Measurements from ENCODE around the gene TSPAN11.

Gene TSPAN11

DNA sequence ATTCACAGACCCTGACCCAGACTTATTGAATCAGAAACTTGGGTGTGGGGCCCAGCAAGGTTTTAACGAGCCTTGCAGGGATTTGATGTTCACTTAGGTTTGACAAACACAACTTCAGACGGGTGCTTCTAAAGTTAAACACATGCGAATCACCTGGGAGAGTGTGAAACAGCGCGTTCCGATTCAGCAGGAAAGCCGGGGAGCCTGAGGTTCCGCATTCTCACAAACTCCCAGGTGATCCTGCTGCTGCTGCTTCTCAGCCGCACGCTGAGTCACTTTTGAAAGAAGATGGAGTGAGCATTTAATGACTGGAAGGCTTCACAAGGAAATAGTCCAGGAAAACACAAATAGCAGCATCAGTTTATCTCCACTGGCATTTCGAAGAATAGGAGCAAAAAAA lies 102.9 kb downstream of the TSPAN11 start:
- TF ChIP-seq, protein P1, sequence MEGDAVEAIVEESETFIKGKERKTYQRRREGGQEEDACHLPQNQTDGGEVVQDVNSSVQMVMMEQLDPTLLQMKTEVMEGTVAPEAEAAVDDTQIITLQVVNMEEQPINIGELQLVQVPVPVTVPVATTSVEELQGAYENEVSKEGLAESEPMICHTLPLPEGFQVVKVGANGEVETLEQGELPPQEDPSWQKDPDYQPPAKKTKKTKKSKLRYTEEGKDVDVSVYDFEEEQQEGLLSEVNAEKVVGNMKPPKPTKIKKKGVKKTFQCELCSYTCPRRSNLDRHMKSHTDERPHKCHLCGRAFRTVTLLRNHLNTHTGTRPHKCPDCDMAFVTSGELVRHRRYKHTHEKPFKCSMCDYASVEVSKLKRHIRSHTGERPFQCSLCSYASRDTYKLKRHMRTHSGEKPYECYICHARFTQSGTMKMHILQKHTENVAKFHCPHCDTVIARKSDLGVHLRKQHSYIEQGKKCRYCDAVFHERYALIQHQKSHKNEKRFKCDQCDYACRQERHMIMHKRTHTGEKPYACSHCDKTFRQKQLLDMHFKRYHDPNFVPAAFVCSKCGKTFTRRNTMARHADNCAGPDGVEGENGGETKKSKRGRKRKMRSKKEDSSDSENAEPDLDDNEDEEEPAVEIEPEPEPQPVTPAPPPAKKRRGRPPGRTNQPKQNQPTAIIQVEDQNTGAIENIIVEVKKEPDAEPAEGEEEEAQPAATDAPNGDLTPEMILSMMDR (IDR thresholded peaks at IDR 0.05), result no peak
- TF ChIP-seq ZFX (IDR thresholded peaks at IDR 0.05; ENCODE audit: borderline replicate concordance), result no peak
- no peak overlapping the region for H3K27ac ChIP-seq

DNA sequence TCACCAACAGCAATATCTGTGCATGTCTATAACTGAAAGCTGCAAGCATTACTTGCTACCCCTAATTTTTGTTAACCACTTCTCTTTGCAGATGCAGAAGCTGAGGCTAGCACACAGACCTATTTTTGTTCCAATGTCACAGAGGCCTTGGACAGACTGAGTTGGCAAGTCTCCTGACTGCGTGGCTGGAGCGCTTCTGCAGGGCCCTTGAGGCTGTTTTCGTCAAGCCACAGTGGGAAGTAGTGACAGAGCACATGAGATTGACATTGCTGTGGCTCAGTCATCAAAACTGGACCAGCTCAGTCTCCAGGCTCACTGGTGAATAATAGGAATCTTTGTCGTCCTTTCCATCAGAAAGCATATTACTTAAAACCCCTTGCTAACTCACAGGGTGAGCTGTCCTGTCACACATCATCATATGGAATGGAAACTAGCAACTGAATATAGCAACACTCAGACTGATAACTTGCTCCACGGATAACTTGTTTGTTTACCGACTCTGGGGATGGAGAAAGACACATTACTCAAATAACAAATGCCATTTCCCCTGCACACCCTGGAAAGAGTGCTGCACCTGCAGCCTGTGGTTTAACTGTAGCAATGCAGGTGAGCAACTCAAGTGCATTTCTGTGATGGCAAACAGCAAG lies 103.5 kb downstream of the TSPAN11 start:
- H3K27ac ChIP-seq, result no peak overlapping the region
- TF ChIP-seq, protein P1 (IDR thresholded peaks at IDR 0.05), result no peak
- no peak for TF ChIP-seq ZFX (IDR thresholded peaks at IDR 0.05; ENCODE audit: borderline replicate concordance)

DNA sequence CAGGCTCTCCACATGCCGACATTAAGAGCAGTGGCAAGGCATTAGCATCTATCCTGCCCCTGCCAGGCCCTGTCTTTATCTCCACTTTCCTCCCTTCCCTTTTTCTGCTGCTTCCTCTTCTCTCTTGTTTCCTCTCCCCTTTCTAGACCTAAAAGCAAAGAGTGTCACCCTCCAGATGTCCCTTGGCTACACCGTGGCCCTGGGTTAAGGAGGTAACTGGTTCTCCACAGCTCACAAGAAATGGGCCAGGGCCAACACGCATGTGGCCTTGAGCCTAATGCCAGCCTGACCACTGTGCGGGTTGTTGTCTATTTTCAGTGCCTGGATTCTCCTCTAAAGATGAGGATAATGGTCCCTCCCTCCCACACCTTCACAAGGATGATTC lies 105.4 kb downstream of the TSPAN11 start:
- TF ChIP-seq ZFX (IDR thresholded peaks at IDR 0.05; ENCODE audit: borderline replicate concordance), result no peak
- TF ChIP-seq, protein P1 (IDR thresholded peaks at IDR 0.05), result no peak
- no peak overlapping the region for H3K27ac ChIP-seq

DNA sequence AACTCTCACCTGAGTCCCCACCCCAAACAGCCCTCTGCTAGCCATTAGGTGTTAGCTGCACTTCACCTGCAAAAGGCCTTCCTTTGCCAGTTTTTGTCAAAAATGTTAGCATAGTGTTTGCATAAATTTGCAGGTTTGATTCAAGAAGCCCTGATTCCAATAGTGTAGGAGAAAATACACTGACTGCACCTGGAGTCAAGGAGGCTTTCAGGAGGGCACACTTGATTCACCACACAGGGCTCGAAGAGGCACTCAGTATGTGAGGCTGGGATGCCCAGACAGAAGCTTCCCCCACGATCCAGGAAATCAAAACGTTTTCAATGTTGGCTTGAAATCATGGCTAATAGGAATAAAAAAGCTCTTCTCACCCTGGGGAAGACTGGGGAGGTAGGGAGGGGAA lies 106.6 kb downstream of the TSPAN11 start:
- no peak overlapping the region for H3K27ac ChIP-seq
- TF ChIP-seq, protein P1 (IDR thresholded peaks at IDR 0.05), result no peak
- TF ChIP-seq ZFX (IDR thresholded peaks at IDR 0.05; ENCODE audit: borderline replicate concordance), result no peak

DNA sequence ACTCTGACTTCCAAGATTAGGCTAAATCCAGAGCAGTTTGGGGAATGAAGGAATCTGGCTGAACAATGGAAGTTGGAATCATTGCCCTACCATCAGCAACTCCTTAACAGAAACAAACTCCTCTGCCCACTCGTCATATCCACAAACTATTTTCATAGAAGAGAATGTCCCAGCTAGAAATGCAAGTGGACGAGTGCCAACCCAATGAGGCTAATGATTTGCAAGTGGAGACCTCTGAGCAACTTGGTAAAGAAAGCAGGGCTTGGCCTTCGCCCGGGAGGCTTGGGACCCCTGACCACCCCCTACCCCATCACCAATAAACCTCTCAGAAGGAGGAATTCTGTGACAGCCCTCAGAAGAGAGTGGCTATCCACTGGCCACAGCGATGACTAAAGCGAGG lies 107.1 kb downstream of the TSPAN11 start:
- TF ChIP-seq, protein P1 (IDR thresholded peaks at IDR 0.05), result no peak
- TF ChIP-seq ZFX (IDR thresholded peaks at IDR 0.05; ENCODE audit: borderline replicate concordance), result no peak
- H3K27ac ChIP-seq, result no peak overlapping the region

DNA sequence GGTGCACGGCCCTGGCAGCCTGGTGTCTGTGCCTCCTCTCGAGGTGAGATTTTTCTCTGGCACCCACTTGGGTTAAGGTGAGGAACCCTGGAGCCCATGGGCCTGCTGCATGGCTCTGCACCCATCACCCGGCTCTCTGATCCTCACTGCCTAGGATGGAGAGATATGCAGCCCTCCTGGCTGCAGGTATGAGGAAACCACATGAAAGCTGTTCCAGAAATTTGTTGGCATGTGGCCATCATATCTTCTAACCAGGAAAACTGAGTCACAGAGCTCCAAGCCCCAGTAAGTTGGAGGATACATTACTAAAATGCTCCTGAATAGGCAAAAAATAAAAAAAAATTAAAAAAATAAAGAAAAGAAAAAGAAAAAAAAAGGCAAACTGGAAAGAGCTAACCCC lies 107.8 kb downstream of the TSPAN11 start:
- TF ChIP-seq ZFX (IDR thresholded peaks at IDR 0.05; ENCODE audit: borderline replicate concordance), result no peak
- TF ChIP-seq, protein P1 (IDR thresholded peaks at IDR 0.05), result no peak
- H3K27ac ChIP-seq, result no peak overlapping the region

DNA sequence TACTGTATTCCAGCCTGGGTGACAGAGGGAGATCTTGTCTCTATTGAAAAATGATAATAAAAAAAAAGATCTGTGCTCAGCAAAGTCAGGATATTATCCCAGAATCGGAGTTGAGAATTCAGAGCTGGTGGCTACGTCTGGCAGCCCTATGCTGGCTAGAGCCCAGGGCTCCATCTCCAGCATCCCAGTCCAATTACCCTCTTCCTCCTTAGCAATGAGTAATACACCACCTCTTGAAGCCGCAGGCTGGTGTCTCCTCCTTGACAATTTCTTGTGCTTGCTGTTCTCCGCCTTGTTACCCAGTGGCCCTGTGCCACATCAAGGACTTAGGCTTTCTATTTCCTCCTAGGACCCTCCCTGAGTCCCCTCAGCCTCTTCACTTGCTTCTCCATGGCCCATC lies 108.7 kb downstream of the TSPAN11 start:
- H3K27ac ChIP-seq, result no peak overlapping the region
- TF ChIP-seq, protein P1 (IDR thresholded peaks at IDR 0.05), result no peak
- TF ChIP-seq ZFX (IDR thresholded peaks at IDR 0.05; ENCODE audit: borderline replicate concordance), result no peak

All from 22Rv1 (cell line).